CD4-positive, alpha-beta T cell (primary cell): Measurements from ENCODE around the gene TFF1. TPM values are rescaled to one million over a fixed set of nuclear protein-coding genes. Genes with fewer than 3 reads are reported as not detected.

Source experiments
- ATAC-seq: fragments of 200-7000 bp; cut with Tn5 transposase; one replicate; pipeline ENCODE4 v1.10.0; 2022; ENCODE audit warnings: mild to moderate bottlenecking; ENCODE audit not compliant: poor library complexity
- CTCF ChIA-PET: fragments of 350-600 bp; sonication (Branson Sonifier 250); formaldehyde crosslinking; loops from one replicate; lab custom pipeline; 2021; ENCODE audit warnings: antibody characterized with exemption, inconsistent platforms; lab: Charles Lee
- POLR2A ChIA-PET: fragments of 350-600 bp; sonication (Branson Sonifier 250); formaldehyde crosslinking; loops from one replicate; lab custom pipeline; 2021; ENCODE audit warnings: antibody characterized with exemption, inconsistent platforms; lab: Charles Lee
- DNase-seq, 14 experiments: peaks; one replicate each; pipeline ENCODE4 v3.0.0-alpha.2; 2013 to 2020; ENCODE audit warnings: mixed read lengths in 2 of 14
- H3K27ac ChIP-seq, 2 donors: one replicate each; pipeline versions ENCODE4 v1.5.1 to v1.7.0; 2013; ENCODE audit warnings: low read length in 2 of 2, low read depth in 1 of 2, mild to moderate bottlenecking in 1 of 2
- H3K27me3 ChIP-seq, 2 experiments: 1 replicate in 1 of 2; 2 replicates in 1 of 2; pipeline versions ENCODE4 v1.6.1 to v1.7.0; 2013; ENCODE audit warnings: low read length in 2 of 2, control low read depth in 1 of 2, mild to moderate bottlenecking in 1 of 2, moderate library complexity in 1 of 2; ENCODE audit not compliant: insufficient read depth in 2 of 2, control insufficient read depth in 1 of 2
- H3K36me3 ChIP-seq: one replicate; pipeline ENCODE4 v1.6.1; 2013; ENCODE audit warnings: low read length, control low read depth; ENCODE audit not compliant: insufficient read depth
- H3K4me1 ChIP-seq: one replicate; pipeline ENCODE4 v1.6.1; 2013; ENCODE audit warnings: low read length, control low read depth; ENCODE audit not compliant: insufficient read depth
- H3K4me3 ChIP-seq: one replicate; pipeline ENCODE4 v1.5.1; 2013; ENCODE audit warnings: mild to moderate bottlenecking, low read length, moderate library complexity
- H3K9me3 ChIP-seq, 2 experiments: 1 replicate in 1 of 2; 2 replicates in 1 of 2; pipeline versions ENCODE4 v1.6.1 to v1.7.0; 2013; ENCODE audit warnings: low read length in 2 of 2, mild to moderate bottlenecking in 2 of 2, control low read depth in 1 of 2, moderate library complexity in 1 of 2; ENCODE audit not compliant: control insufficient read depth in 1 of 2, insufficient read depth in 1 of 2
- H3K27ac Mint-ChIP-seq: one replicate; pipeline ENCODE4 v1.8.0; 2020; ENCODE audit warnings: mixed read lengths
- H3K27me3 Mint-ChIP-seq: one replicate; pipeline ENCODE4 v1.8.0; 2021; ENCODE audit warnings: mixed read lengths
- H3K36me3 Mint-ChIP-seq: one replicate; pipeline ENCODE4 v1.8.0; 2021; ENCODE audit warnings: low read depth, mixed read lengths
- H3K4me1 Mint-ChIP-seq: one replicate; pipeline ENCODE4 v1.8.0; 2021; ENCODE audit warnings: low read depth, mixed read lengths
- H3K4me3 Mint-ChIP-seq: one replicate; pipeline ENCODE4 v1.8.0; 2020; ENCODE audit warnings: mild to moderate bottlenecking, mixed read lengths
- H3K9me3 Mint-ChIP-seq: one replicate; pipeline ENCODE4 v1.8.0; 2020; ENCODE audit warnings: mixed read lengths
- intact Hi-C, 2 experiments: fragments of 100-400 bp; cut with DNase I in 1 of 2; cut with micrococcal nuclease in 1 of 2; formaldehyde crosslinking; loops; one replicate each; pipeline versions ENCODE4 v1.15.1 to v1.9.0; 2023 to 2025; cut with DNase I, micrococcal nuclease
- total RNA-seq, 174 experiments: library from RNA in 2 of 174; stranded (reverse) in 2 of 174; gene quantifications; one replicate each; pipeline ENCODE4 v1.2.3 and lab custom pipeline; 2021 to 2026
- TF ChIP-seq, protein P1 (sequence below): fragments of 200-600 bp; IDR thresholded peaks from one replicate; pipeline ENCODE4 v1.8.0; 2022; ENCODE audit warnings: antibody characterized with exemption, mild to moderate bottlenecking

Gene TFF1
- total RNA-seq, 2 experiments from 2014 or later: not detected

DNA sequence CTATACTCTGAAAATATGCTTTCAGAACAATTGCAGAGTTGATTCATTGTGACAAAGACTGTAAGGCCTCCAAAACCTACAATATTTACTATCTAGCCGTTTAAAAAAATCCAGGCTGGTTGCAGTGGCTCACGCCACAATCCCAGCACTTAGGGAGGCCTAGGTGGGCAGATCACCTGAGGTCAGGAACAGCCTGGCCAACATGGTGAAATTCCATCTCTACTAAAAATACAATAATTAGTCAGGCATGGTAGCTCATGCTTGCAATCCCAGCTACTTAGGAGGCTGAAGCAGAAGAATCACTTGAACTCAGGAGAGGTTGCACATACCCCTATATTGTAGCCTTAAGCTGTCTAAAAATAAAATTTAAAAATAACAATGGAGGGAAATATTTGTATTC is 10.3 kb downstream of the TFF1 start:
- Mint-ChIP-seq H3K27me3 (no peaks in the 10 kb centered on the region), H3K9me3 (peaks cover 7% of the 10 kb centered on the region), H3K4me1 (no peaks in the 10 kb centered on the region), H3K4me3 (no peak overlapping the region), H3K36me3 (no peaks in the 10 kb centered on the region), H3K27ac (no peak overlapping the region)
- Histone ChIP-seq H3K4me1 (no peaks in the 10 kb centered on the region), H3K4me3 (no peak overlapping the region), H3K27me3 (no peaks in the 10 kb centered on the region), H3K9me3 (peaks cover 8 to 10% of the 10 kb centered on the region in 2 experiments), H3K36me3 (no peaks in the 10 kb centered on the region), H3K27ac (no peak overlapping the region)
- intact Hi-C loops: no loop called here
- ChIA-PET CTCF (no interaction called here), POLR2A (no interaction called here)
- ATAC-seq (no peak), DNase-seq (no peak)
- TF ChIP-seq, protein P1, sequence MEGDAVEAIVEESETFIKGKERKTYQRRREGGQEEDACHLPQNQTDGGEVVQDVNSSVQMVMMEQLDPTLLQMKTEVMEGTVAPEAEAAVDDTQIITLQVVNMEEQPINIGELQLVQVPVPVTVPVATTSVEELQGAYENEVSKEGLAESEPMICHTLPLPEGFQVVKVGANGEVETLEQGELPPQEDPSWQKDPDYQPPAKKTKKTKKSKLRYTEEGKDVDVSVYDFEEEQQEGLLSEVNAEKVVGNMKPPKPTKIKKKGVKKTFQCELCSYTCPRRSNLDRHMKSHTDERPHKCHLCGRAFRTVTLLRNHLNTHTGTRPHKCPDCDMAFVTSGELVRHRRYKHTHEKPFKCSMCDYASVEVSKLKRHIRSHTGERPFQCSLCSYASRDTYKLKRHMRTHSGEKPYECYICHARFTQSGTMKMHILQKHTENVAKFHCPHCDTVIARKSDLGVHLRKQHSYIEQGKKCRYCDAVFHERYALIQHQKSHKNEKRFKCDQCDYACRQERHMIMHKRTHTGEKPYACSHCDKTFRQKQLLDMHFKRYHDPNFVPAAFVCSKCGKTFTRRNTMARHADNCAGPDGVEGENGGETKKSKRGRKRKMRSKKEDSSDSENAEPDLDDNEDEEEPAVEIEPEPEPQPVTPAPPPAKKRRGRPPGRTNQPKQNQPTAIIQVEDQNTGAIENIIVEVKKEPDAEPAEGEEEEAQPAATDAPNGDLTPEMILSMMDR: no peak

DNA sequence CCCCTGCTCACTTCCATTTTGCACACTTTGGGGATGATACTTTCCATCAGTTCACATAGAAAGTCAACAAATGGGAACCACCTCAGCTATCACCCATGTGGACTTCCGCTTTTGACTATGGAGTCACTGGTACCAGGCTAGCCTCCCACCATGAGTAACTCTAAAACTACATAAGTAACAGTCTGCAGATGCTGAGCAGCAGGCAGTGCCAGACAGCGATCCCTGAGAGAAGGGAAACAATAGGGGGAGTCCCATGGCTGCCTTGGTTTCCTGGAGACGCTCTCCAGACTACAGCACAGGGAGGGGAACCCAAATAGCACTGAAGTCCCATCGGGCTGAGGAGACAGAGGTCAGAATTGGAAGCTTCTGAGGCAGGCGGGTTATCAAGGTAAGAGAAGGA is 12.7 kb downstream of the TFF1 start:
- ChIA-PET POLR2A (no interaction called here), CTCF (no interaction called here)
- Mint-ChIP-seq H3K4me1 (no peaks in the 10 kb centered on the region), H3K27me3 (no peaks in the 10 kb centered on the region), H3K4me3 (no peak overlapping the region), H3K36me3 (no peaks in the 10 kb centered on the region), H3K9me3 (peaks cover 7% of the 10 kb centered on the region), H3K27ac (no peak overlapping the region)
- no peak overlapping the region for H3K4me3 ChIP-seq
- no peaks in the 10 kb centered on the region for H3K36me3 ChIP-seq
- peaks cover 0 to 8% of the 10 kb centered on the region in 2 experiments for H3K9me3 ChIP-seq
- H3K27me3 ChIP-seq: no peaks in the 10 kb centered on the region
- H3K4me1 ChIP-seq: no peaks in the 10 kb centered on the region
- intact Hi-C loops: no loop called here
- TF ChIP-seq, protein P1: no peak
- DNase-seq: no peak
- H3K27ac ChIP-seq: no peak overlapping the region
- ATAC-seq: no peak

DNA sequence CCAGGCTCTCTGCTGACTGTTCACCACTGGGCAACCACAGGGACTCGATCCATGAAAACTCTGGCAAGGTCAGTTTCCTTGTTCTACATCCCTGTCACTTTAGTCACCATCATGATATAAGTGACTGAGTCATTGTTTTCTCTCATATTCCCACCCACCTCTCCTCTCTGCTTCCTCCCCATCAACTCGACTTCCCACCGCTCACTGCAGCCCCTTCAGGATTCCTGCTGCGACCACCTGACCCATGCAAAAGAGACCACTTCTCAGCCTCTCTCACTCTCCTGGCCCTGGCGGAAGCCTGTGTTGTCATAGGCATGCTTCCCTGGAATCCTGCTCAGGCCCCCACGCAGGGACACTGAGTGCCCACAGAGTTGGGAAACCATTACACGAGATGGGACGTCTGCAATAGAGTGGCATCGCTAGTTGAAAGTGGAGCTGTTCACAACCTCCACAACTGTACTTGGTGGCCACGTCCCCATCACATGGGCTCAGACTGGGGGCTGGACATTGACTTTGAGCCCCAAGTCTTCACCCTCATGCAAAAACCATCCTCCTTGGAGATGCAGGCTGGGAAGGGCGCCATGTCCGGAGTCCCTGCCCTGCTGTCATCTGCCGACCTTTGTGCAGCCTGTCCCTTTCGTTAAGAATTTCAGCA is 13.8 kb downstream of the TFF1 start:
- H3K27ac ChIP-seq: no peak overlapping the region
- intact Hi-C loops: no loop called here
- Mint-ChIP-seq H3K9me3 (peaks cover 7% of the 10 kb centered on the region), H3K36me3 (no peaks in the 10 kb centered on the region), H3K27ac (no peak overlapping the region), H3K27me3 (no peaks in the 10 kb centered on the region), H3K4me3 (no peak overlapping the region), H3K4me1 (no peaks in the 10 kb centered on the region)
- no peak overlapping the region for H3K4me3 ChIP-seq
- TF ChIP-seq, protein P1: no peak
- H3K36me3 ChIP-seq: no peaks in the 10 kb centered on the region
- no peaks in the 10 kb centered on the region for H3K27me3 ChIP-seq
- DNase-seq (peak in 1 of 14 experiments; percentile 22), ATAC-seq (no peak)
- H3K9me3 ChIP-seq: peaks cover 0 to 8% of the 10 kb centered on the region in 2 experiments
- no peaks in the 10 kb centered on the region for H3K4me1 ChIP-seq
- CTCF ChIA-PET: no interaction called here
- POLR2A ChIA-PET: no interaction called here
